Measurements from ENCODE around the gene ARHGEF38.

The ARHGEF38 gene

GRCh38 chr4:105661028-105661427, 108.6 kb downstream of the ARHGEF38 start:
- Histone ChIP-seq H3K27ac (ENCODE audit: low read length, poor library complexity, severe bottlenecking) (no peak overlapping the region), H3K4ac (ENCODE audit: low read depth in 1 of 2, low read length in 2 of 2) (no peak overlapping the region), H2AFZ (ENCODE audit: low read depth, low read length) (no peak overlapping the region), H3K9ac (ENCODE audit: low read length) (no peak overlapping the region), H2BK120ac (ENCODE audit: low read depth, low read length) (no peak overlapping the region), H3K14ac (ENCODE audit: low read length in 2 of 2) (no peak overlapping the region), H3K18ac (ENCODE audit: low read depth in 1 of 2, low read length in 2 of 2) (no peak overlapping the region), H2BK15ac (ENCODE audit: low read depth, poor library complexity, severe bottlenecking) (no peak overlapping the region), H3K4me1 (ENCODE audit: control insufficient read depth, insufficient read depth, low read depth, low read length) (no peaks in the 10 kb centered on the region), H3K23ac (ENCODE audit: low read length in 2 of 2) (no peak overlapping the region), H3K27me3 (ENCODE audit: control insufficient read depth in 1 of 2, insufficient read depth in 1 of 2, low read length in 2 of 2) (no peaks in the 10 kb centered on the region), H3K4me3 (ENCODE audit: insufficient read depth in 1 of 2, low read depth in 1 of 2, low read length in 2 of 2) (no peak overlapping the region), H2AK5ac (ENCODE audit: low read length, severe bottlenecking) (no peak overlapping the region), H3K79me1 (replicated peaks; ENCODE audit: low read length, poor library complexity, severe bottlenecking) (no peaks in the 10 kb centered on the region), H4K91ac (ENCODE audit: low read length) (no peak overlapping the region), H3K4me2 (ENCODE audit: low read length, poor library complexity, severe bottlenecking) (no peak overlapping the region), H2BK12ac (ENCODE audit: low read length in 2 of 2) (no peak overlapping the region), H3K36me3 (ENCODE audit: control insufficient read depth in 1 of 2, insufficient read depth in 2 of 2, low read depth in 1 of 2, low read length in 2 of 2) (no peaks in the 10 kb centered on the region), H4K8ac (ENCODE audit: low read length) (no peak overlapping the region), H2BK5ac (ENCODE audit: low read depth, low read length, poor library complexity, severe bottlenecking) (no peak overlapping the region), H3K9me3 (ENCODE audit: control insufficient read depth, low read length) (no peaks in the 10 kb centered on the region)
- no CpG with 5 or more reads among the region's 3 CpGs for WGBS
- no peak for DNase-seq

GRCh38 chr4:105662935-105663675, 110.7 kb downstream of the ARHGEF38 start:
- Histone ChIP-seq H3K27ac (ENCODE audit: low read length, poor library complexity, severe bottlenecking) (no peak overlapping the region), H2AK5ac (ENCODE audit: low read length, severe bottlenecking) (no peak overlapping the region), H2BK12ac (ENCODE audit: low read length in 2 of 2) (no peak overlapping the region), H3K36me3 (ENCODE audit: control insufficient read depth in 1 of 2, insufficient read depth in 2 of 2, low read depth in 1 of 2, low read length in 2 of 2) (no peaks in the 10 kb centered on the region), H3K4ac (ENCODE audit: low read depth in 1 of 2, low read length in 2 of 2) (no peak overlapping the region), H3K9ac (ENCODE audit: low read length) (no peak overlapping the region), H3K4me3 (ENCODE audit: insufficient read depth in 1 of 2, low read depth in 1 of 2, low read length in 2 of 2) (no peak overlapping the region), H4K91ac (ENCODE audit: low read length) (no peak overlapping the region), H3K27me3 (ENCODE audit: control insufficient read depth in 1 of 2, insufficient read depth in 1 of 2, low read length in 2 of 2) (no peaks in the 10 kb centered on the region), H2BK15ac (ENCODE audit: low read depth, poor library complexity, severe bottlenecking) (no peak overlapping the region), H3K4me1 (ENCODE audit: control insufficient read depth, insufficient read depth, low read depth, low read length) (no peaks in the 10 kb centered on the region), H3K79me1 (replicated peaks; ENCODE audit: low read length, poor library complexity, severe bottlenecking) (no peaks in the 10 kb centered on the region), H4K8ac (ENCODE audit: low read length) (no peak overlapping the region), H3K18ac (ENCODE audit: low read depth in 1 of 2, low read length in 2 of 2) (no peak overlapping the region), H2BK5ac (ENCODE audit: low read depth, low read length, poor library complexity, severe bottlenecking) (no peak overlapping the region), H3K9me3 (ENCODE audit: control insufficient read depth, low read length) (no peaks in the 10 kb centered on the region), H3K4me2 (ENCODE audit: low read length, poor library complexity, severe bottlenecking) (no peak overlapping the region), H3K23ac (ENCODE audit: low read length in 2 of 2) (no peak overlapping the region), H3K14ac (ENCODE audit: low read length in 2 of 2) (no peak overlapping the region), H2BK120ac (ENCODE audit: low read depth, low read length) (no peak overlapping the region), H2AFZ (ENCODE audit: low read depth, low read length) (no peak overlapping the region)
- no CpG with 5 or more reads among the region's 2 CpGs for WGBS
- no peak for DNase-seq

GRCh38 chr4:105666693-105667092, 114.3 kb downstream of the ARHGEF38 start:
- H3K4me3 ChIP-seq (ENCODE audit: insufficient read depth in 1 of 2, low read depth in 1 of 2, low read length in 2 of 2): no peak overlapping the region
- no peak overlapping the region for H2AFZ ChIP-seq (ENCODE audit: low read depth, low read length)
- no peak overlapping the region for H4K8ac ChIP-seq (ENCODE audit: low read length)
- H3K14ac ChIP-seq (ENCODE audit: low read length in 2 of 2): no peak overlapping the region
- H3K79me1 ChIP-seq (replicated peaks; ENCODE audit: low read length, poor library complexity, severe bottlenecking): no peaks in the 10 kb centered on the region
- 29% methylated on average over 3 of the region's 5 CpGs for WGBS
- no peak overlapping the region for H3K23ac ChIP-seq (ENCODE audit: low read length in 2 of 2)
- H3K4me1 ChIP-seq (ENCODE audit: control insufficient read depth, insufficient read depth, low read depth, low read length): no peaks in the 10 kb centered on the region
- H3K4ac ChIP-seq (ENCODE audit: low read depth in 1 of 2, low read length in 2 of 2): no peak overlapping the region
- H3K4me2 ChIP-seq (ENCODE audit: low read length, poor library complexity, severe bottlenecking): no peak overlapping the region
- H4K91ac ChIP-seq (ENCODE audit: low read length): no peak overlapping the region
- no peaks in the 10 kb centered on the region for H3K27me3 ChIP-seq (ENCODE audit: control insufficient read depth in 1 of 2, insufficient read depth in 1 of 2, low read length in 2 of 2)
- no peak overlapping the region for H2BK15ac ChIP-seq (ENCODE audit: low read depth, poor library complexity, severe bottlenecking)
- no peak overlapping the region for H2BK120ac ChIP-seq (ENCODE audit: low read depth, low read length)
- no peak overlapping the region for H3K9ac ChIP-seq (ENCODE audit: low read length)
- DNase-seq: peak; percentile 38
- no peaks in the 10 kb centered on the region for H3K9me3 ChIP-seq (ENCODE audit: control insufficient read depth, low read length)
- no peaks in the 10 kb centered on the region for H3K36me3 ChIP-seq (ENCODE audit: control insufficient read depth in 1 of 2, insufficient read depth in 2 of 2, low read depth in 1 of 2, low read length in 2 of 2)
- H2BK5ac ChIP-seq (ENCODE audit: low read depth, low read length, poor library complexity, severe bottlenecking): no peak overlapping the region
- no peak overlapping the region for H3K27ac ChIP-seq (ENCODE audit: low read length, poor library complexity, severe bottlenecking)
- H3K18ac ChIP-seq (ENCODE audit: low read depth in 1 of 2, low read length in 2 of 2): no peak overlapping the region
- no peak overlapping the region for H2AK5ac ChIP-seq (ENCODE audit: low read length, severe bottlenecking)
- H2BK12ac ChIP-seq (ENCODE audit: low read length in 2 of 2): no peak overlapping the region

GRCh38 chr4:105670684-105671083, 118.3 kb downstream of the ARHGEF38 start:
- Histone ChIP-seq H3K4me1 (ENCODE audit: control insufficient read depth, insufficient read depth, low read depth, low read length) (no peaks in the 10 kb centered on the region), H4K8ac (ENCODE audit: low read length) (no peak overlapping the region), H2BK15ac (ENCODE audit: low read depth, poor library complexity, severe bottlenecking) (no peak overlapping the region), H3K79me1 (replicated peaks; ENCODE audit: low read length, poor library complexity, severe bottlenecking) (no peaks in the 10 kb centered on the region), H3K27me3 (ENCODE audit: control insufficient read depth in 1 of 2, insufficient read depth in 1 of 2, low read length in 2 of 2) (no peaks in the 10 kb centered on the region), H3K9me3 (ENCODE audit: control insufficient read depth, low read length) (no peaks in the 10 kb centered on the region), H2AK5ac (ENCODE audit: low read length, severe bottlenecking) (no peak overlapping the region), H3K4ac (ENCODE audit: low read depth in 1 of 2, low read length in 2 of 2) (no peak overlapping the region), H3K18ac (ENCODE audit: low read depth in 1 of 2, low read length in 2 of 2) (no peak overlapping the region), H3K9ac (ENCODE audit: low read length) (no peak overlapping the region), H3K27ac (ENCODE audit: low read length, poor library complexity, severe bottlenecking) (no peak overlapping the region), H3K23ac (ENCODE audit: low read length in 2 of 2) (no peak overlapping the region), H3K36me3 (ENCODE audit: control insufficient read depth in 1 of 2, insufficient read depth in 2 of 2, low read depth in 1 of 2, low read length in 2 of 2) (no peaks in the 10 kb centered on the region), H2BK12ac (ENCODE audit: low read length in 2 of 2) (no peak overlapping the region), H3K14ac (ENCODE audit: low read length in 2 of 2) (no peak overlapping the region), H2BK5ac (ENCODE audit: low read depth, low read length, poor library complexity, severe bottlenecking) (no peak overlapping the region), H3K4me2 (ENCODE audit: low read length, poor library complexity, severe bottlenecking) (no peak overlapping the region), H4K91ac (ENCODE audit: low read length) (no peak overlapping the region), H2BK120ac (ENCODE audit: low read depth, low read length) (no peak overlapping the region), H3K4me3 (ENCODE audit: insufficient read depth in 1 of 2, low read depth in 1 of 2, low read length in 2 of 2) (no peak overlapping the region), H2AFZ (ENCODE audit: low read depth, low read length) (no peak overlapping the region)
- DNase-seq: no peak
